OCI-LY1 (cell line): ENCODE measurements around the gene ZACN.

Experiments
- CTCF ChIP-seq: fragments of 200-600 bp; sonication (generic), shearing (Covaris generic); IDR thresholded peaks from 2 replicates; pipeline ENCODE4 v1.5.1; 2017; ENCODE audit warnings: mild to moderate bottlenecking, antibody characterized with exemption, low read length, moderate library complexity, mixed read lengths
- EZH2 ChIP-seq: fragments of 200-600 bp; sonication (generic), shearing (Covaris generic); IDR thresholded peaks from 2 replicates; pipeline ENCODE4 v1.8.0; 2017; ENCODE audit warnings: borderline replicate concordance, mixed run types, mild to moderate bottlenecking, antibody characterized with exemption, low read length, moderate library complexity, mixed read lengths

GRCh38 chr17:76097716-76098295 lies 18.8 kb downstream of the ZACN start:
- TF ChIP-seq CTCF (no peak), EZH2 (no peak)
